GM12892 (cell line): ENCODE measurements around the gene KIAA1328.

Source experiments
- POLR2A ChIP-seq: IDR thresholded peaks from 2 replicates; pipeline ENCODE4 v1.6.1; 2011; ENCODE audit warnings: low read depth, low read length, control low read depth
- POLR2AphosphoS5 ChIP-seq: IDR thresholded peaks from 2 replicates; pipeline ENCODE4 v1.6.1; 2011; ENCODE audit warnings: low read depth, low read length, control low read depth

- TF ChIP-seq POLR2AphosphoS5: no peak
- no peak for TF ChIP-seq POLR2A
These were observed 236.3 kb downstream of the KIAA1328 start for GRCh38 chr18:37065254-37065653.
